ENCODE results near the gene RFNG. TPM values are rescaled to one million over a fixed set of nuclear protein-coding genes. Genes with fewer than 3 reads are reported as not detected.

RFNG gene
- total RNA-seq, 1 donor from 2014 or later: 26.3 TPM

GRCh38 chr17:82089723-82090548 is 38.3 kb upstream of the RFNG start:
- DNase-seq (ENCODE audit: low read depth): no peak
- peaks cover 83% of the 10 kb centered on the region for H3K36me3 ChIP-seq (ENCODE audit: control insufficient read depth, insufficient read depth, low read length)
- no peak for FAIRE-seq
- no peaks in the 10 kb centered on the region for H3K27me3 ChIP-seq (ENCODE audit: control insufficient read depth, insufficient read depth, low read length)
- H3K4me3 ChIP-seq (ENCODE audit: low read depth, low read length): no peak overlapping the region
- TF ChIP-seq CTCF (IDR thresholded peaks at IDR 0.05; ENCODE audit: insufficient read depth, low read length, severe bottlenecking): no peak

GRCh38 chr17:82088838-82089722 is 37.5 kb upstream of the RFNG start:
- Histone ChIP-seq H3K36me3 (ENCODE audit: control insufficient read depth, insufficient read depth, low read length) (peaks cover 87% of the 10 kb centered on the region), H3K4me3 (ENCODE audit: low read depth, low read length) (no peak overlapping the region), H3K27me3 (ENCODE audit: control insufficient read depth, insufficient read depth, low read length) (no peaks in the 10 kb centered on the region)
- DNase-seq (ENCODE audit: low read depth) (no peak), FAIRE-seq (no peak)
- TF ChIP-seq CTCF (IDR thresholded peaks at IDR 0.05; ENCODE audit: insufficient read depth, low read length, severe bottlenecking): no peak

GRCh38 chr17:82087961-82088837 is 36.6 kb upstream of the RFNG start:
- FAIRE-seq (no peak), DNase-seq (ENCODE audit: low read depth) (no peak)
- Histone ChIP-seq H3K4me3 (ENCODE audit: low read depth, low read length) (no peak overlapping the region), H3K27me3 (ENCODE audit: control insufficient read depth, insufficient read depth, low read length) (no peaks in the 10 kb centered on the region), H3K36me3 (ENCODE audit: control insufficient read depth, insufficient read depth, low read length) (peaks cover 87% of the 10 kb centered on the region)
- no peak for TF ChIP-seq CTCF (IDR thresholded peaks at IDR 0.05; ENCODE audit: insufficient read depth, low read length, severe bottlenecking)

GRCh38 chr17:82086941-82087906 is 35.6 kb upstream of the RFNG start:
- no peak for DNase-seq (ENCODE audit: low read depth)
- H3K4me3 ChIP-seq (ENCODE audit: low read depth, low read length): no peak overlapping the region
- FAIRE-seq: no peak
- H3K36me3 ChIP-seq (ENCODE audit: control insufficient read depth, insufficient read depth, low read length): peaks cover 86% of the 10 kb centered on the region
- H3K27me3 ChIP-seq (ENCODE audit: control insufficient read depth, insufficient read depth, low read length): no peaks in the 10 kb centered on the region
- no peak for TF ChIP-seq CTCF (IDR thresholded peaks at IDR 0.05; ENCODE audit: insufficient read depth, low read length, severe bottlenecking)
